Activated CD4-positive, alpha-beta T cell treated with anti-CD3 and anti-CD28 coated beads, Interleukin-2, amount 50 U/mL, for 48 hours (primary cell): ENCODE measurements around the gene HSP90AB1.

Experiments
- DNase-seq, 2 experiments: peaks; one replicate each; pipeline ENCODE4 v3.0.0-alpha.2; 2020

The HSP90AB1 gene

GRCh38 chr6:44235891-44236516 is 10.9 kb upstream of the HSP90AB1 start:
- no peak for DNase-seq

DNA sequence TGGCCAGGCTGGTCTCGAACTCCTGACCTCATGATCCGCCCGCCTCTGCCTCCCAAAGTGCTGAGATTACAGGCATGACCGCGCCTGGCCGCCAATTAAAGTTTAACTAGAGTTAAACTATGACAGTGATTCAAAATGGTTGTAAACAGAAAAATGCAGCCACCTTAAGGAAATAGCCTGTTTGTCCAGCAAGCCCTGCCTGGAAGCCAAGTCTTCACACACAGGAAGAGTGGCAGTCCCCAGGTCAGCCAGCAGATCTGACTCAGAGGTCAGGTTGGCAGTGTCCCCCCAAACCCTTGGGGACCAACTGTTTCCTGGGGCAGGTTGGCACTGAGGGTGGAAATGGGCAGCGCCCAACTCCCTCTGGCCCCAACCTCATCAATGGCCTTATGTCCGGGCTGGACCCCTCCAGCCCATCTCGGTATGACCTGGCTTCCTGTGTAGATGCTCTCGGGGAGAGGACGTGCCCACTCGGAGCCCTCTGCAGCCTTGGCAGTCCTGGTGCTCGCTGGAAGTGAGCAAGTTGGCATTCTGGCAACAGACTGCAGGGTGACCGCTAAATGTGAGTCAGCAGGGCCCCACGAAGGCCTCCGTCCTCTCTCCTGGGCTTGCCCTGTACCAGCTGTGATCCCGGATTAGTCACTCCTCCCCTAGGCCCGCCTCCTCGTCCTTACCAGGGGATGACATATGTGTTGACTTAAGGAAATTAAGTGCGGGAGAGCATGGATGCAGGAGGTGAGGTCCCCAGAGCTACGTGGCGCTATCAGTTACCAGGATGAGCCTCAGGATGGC is 9.7 kb upstream of the HSP90AB1 start:
- peak; percentile 79 to 84 for DNase-seq

- DNase-seq: peak; percentile 79 to 84
Measured at GRCh38 chr6:44237813-44238433, 9.0 kb upstream of the HSP90AB1 start.

GRCh38 chr6:44238687-44239350 is 8.1 kb upstream of the HSP90AB1 start:
- DNase-seq: no peak

GRCh38 chr6:44243345-44243744 is 3.6 kb upstream of the HSP90AB1 start:
- DNase-seq: no peak

GRCh38 chr6:44245391-44245911 is 1.4 kb upstream of the HSP90AB1 start:
- no peak for DNase-seq

GRCh38 chr6:44245912-44246662 is 814 bp upstream of the HSP90AB1 start:
- peak; percentile 91 to 92 for DNase-seq

- DNase-seq: peak; percentile 86 to 87
Measured at GRCh38 chr6:44247338-44248302, 719 bp downstream of the HSP90AB1 start.

- no peak for DNase-seq
Measured at GRCh38 chr6:44248579-44248978, 1.7 kb downstream of the HSP90AB1 start.

DNA sequence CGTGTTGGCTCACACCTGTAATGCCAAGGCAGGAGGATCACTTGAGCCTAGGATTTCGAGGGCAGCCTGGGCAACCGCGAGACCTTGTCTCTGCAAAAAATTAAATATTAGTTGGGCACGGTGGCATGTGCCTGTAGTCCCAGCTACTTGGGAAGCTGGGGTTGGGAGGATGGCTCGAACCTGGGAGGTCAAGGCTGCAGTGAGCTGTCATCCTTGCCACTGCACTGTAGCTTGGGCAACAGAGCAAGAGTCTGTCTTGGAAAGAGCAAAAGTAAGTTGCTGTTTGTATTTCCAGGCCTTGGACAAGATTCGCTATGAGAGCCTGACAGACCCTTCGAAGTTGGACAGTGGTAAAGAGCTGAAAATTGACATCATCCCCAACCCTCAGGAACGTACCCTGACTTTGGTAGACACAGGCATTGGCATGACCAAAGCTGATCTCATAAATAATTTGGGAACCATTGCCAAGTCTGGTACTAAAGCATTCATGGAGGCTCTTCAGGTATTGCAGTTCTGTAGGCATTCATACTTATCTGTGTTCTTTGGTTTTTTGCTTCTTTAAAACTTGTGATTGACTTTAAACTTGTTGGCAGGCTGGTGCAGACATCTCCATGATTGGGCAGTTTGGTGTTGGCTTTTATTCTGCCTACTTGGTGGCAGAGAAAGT is 2.3 kb downstream of the HSP90AB1 start:
- no peak for DNase-seq

GRCh38 chr6:44250067-44250717 is 3.3 kb downstream of the HSP90AB1 start:
- no peak for DNase-seq

DNA sequence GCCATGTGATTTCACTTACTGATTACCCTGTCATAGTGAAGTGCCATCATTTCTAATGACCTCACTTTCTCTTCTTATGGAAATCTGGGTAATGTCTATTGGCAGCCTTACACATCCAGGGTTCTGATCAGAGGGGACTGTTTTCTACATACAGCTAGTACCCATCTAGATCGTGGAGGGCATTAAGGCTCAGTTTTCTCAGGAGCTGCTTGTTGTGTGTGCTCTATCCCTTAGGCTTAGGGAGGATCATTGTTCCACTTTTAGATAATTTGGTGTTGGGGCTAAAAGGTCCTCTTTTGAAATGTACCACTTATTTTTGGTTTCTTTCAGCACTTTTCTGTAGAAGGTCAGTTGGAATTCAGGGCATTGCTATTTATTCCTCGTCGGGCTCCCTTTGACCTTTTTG is 3.8 kb downstream of the HSP90AB1 start:
- no peak for DNase-seq

DNA sequence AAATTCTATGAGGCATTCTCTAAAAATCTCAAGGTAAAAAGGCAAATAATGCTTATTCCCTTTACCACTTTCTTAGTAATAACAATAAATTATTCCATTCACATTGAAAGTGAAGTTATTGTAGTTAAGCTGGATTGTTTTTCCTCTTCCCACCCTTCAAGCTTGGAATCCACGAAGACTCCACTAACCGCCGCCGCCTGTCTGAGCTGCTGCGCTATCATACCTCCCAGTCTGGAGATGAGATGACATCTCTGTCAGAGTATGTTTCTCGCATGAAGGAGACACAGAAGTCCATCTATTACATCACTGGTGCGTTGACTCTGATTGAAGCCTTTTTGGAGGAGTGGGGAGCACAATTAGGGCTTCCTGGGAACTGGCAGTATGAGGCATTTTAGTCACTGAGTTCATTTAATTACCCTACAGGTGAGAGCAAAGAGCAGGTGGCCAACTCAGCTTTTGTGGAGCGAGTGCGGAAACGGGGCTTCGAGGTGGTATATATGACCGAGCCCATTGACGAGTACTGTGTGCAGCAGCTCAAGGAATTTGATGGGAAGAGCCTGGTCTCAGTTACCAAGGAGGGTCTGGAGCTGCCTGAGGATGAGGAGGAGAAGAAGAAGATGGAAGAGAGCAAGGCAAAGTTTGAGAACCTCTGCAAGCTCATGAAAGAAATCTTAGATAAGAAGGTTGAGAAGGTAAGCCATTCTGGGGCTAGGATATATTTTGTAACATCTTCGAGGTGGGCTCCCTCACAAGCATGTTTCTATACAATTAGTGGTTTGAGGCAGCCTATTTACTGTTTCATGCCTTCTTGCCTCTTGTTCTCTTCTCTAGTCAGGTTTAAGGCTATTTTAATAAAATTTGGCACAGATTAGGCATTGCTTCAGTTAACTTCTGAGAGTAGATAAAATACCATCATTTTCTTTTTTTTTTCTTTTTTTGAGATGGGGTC is 4.9 kb downstream of the HSP90AB1 start:
- DNase-seq: no peak

- peak; percentile 69 to 76 for DNase-seq
Measured at GRCh38 chr6:44253307-44254101, 6.6 kb downstream of the HSP90AB1 start.

GRCh38 chr6:44254191-44255104 is 7.5 kb downstream of the HSP90AB1 start:
- peak; percentile 46 to 59 for DNase-seq

- peak in 1 of 2 experiments; percentile 54 for DNase-seq
Measured at GRCh38 chr6:44255105-44255808, 8.4 kb downstream of the HSP90AB1 start.
